GM18909 (cell line): ENCODE measurements around the gene ZKSCAN4.

Source experiments
- ATAC-seq: cut with Tn5 transposase; IDR thresholded peaks from one replicate; pipeline ENCODE4 v1.9.1; 2021; ENCODE audit warnings: mild to moderate bottlenecking; ENCODE audit not compliant: unreplicated experiment, poor library complexity

Gene ZKSCAN4

GRCh38 chr6:28251661-28252008 lies 434 bp downstream of the ZKSCAN4 start:
- peak; percentile 47 for ATAC-seq

GRCh38 chr6:28250747-28251146 lies 1.3 kb downstream of the ZKSCAN4 start:
- no peak for ATAC-seq

GRCh38 chr6:28248916-28249315 lies 3.2 kb downstream of the ZKSCAN4 start:
- no peak for ATAC-seq

GRCh38 chr6:28245206-28245941 lies 6.7 kb downstream of the ZKSCAN4 start:
- no peak for ATAC-seq

GRCh38 chr6:28243946-28244345 lies 8.1 kb downstream of the ZKSCAN4 start:
- no peak for ATAC-seq

- no peak for ATAC-seq
Measured at GRCh38 chr6:28240471-28240870, 11.6 kb downstream of the ZKSCAN4 start.

- ATAC-seq: no peak
Measured at GRCh38 chr6:28239636-28240035, 12.4 kb downstream of the ZKSCAN4 start.

GRCh38 chr6:28235912-28236452 lies 16.1 kb downstream of the ZKSCAN4 start:
- no peak for ATAC-seq

- no peak for ATAC-seq
Measured at GRCh38 chr6:28232785-28233184, 19.3 kb downstream of the ZKSCAN4 start.

- ATAC-seq: no peak
Measured at GRCh38 chr6:28226460-28226859, 25.6 kb downstream of the ZKSCAN4 start.

GRCh38 chr6:28225056-28225834 lies 26.8 kb downstream of the ZKSCAN4 start, which contains the start of gene ZSCAN9:
Gene ZSCAN9, plus strand, starts transcription at chr6:28225275. Its CDS starts 1,810 bp downstream, at chr6:28227085.
- peak; percentile 88 for ATAC-seq

GRCh38 chr6:28224131-28225055 lies 27.7 kb downstream of the ZKSCAN4 start:
- no peak for ATAC-seq

GRCh38 chr6:28220257-28221133 lies 31.6 kb downstream of the ZKSCAN4 start:
- ATAC-seq: no peak

- ATAC-seq: peak; percentile 66
Measured at GRCh38 chr6:28218312-28219248, 33.5 kb downstream of the ZKSCAN4 start.

- ATAC-seq: no peak
Measured at GRCh38 chr6:28217890-28218289, 34.2 kb downstream of the ZKSCAN4 start.

- ATAC-seq: no peak
Measured at GRCh38 chr6:28215425-28215824, 36.6 kb downstream of the ZKSCAN4 start.

- ATAC-seq: no peak
Measured at GRCh38 chr6:28213213-28213523, 38.9 kb downstream of the ZKSCAN4 start.

- peak; percentile 59 for ATAC-seq
Measured at GRCh38 chr6:28212510-28213212, 39.4 kb downstream of the ZKSCAN4 start.
